BE2C (cell line): ENCODE results near the gene NFU1. TPM values are rescaled to one million over a fixed set of nuclear protein-coding genes. Genes with fewer than 3 reads are reported as not detected.

Experiments
- DNase-seq: peaks from one replicate; pipeline ENCODE4 v3.0.0-alpha.2; 2020
- H3K27me3 ChIP-seq: fragments of 250-450 bp; sonication (Bioruptor Pico); 2 replicates; pipeline ENCODE4 v1.5.1; 2020; ENCODE audit warnings: mild to moderate bottlenecking
- H3K36me3 ChIP-seq: fragments of 250-450 bp; sonication (Bioruptor Pico); 2 replicates; pipeline ENCODE4 v1.5.1; 2020; ENCODE audit warnings: mild to moderate bottlenecking
- H3K4me1 ChIP-seq: fragments of 250-450 bp; sonication (Bioruptor Pico); 2 replicates; pipeline ENCODE4 v1.5.1; 2020
- H3K4me3 ChIP-seq: 2 replicates; pipeline ENCODE4 v1.5.1; 2011; ENCODE audit warnings: low read depth, low read length
- H3K9me3 ChIP-seq: fragments of 250-450 bp; sonication (Bioruptor Pico); 2 replicates; pipeline ENCODE4 v1.5.1; 2020
- CTCF ChIP-seq: IDR thresholded peaks from 2 replicates; pipeline ENCODE4 v1.5.1; 2012; ENCODE audit warnings: mild to moderate bottlenecking, low read depth, low read length
- polyA plus RNA-seq: library from polyadenylated mRNA; unstranded; fragments of >200 nt; gene quantifications from one replicate; pipeline ENCODE4 v1.2.1, GENCODE V29; 2012; ENCODE audit warnings: low read depth, missing spikeins; ENCODE audit not compliant: insufficient read length, insufficient read depth

Gene NFU1
- 11.0 TPM for polyA plus RNA-seq

DNA sequence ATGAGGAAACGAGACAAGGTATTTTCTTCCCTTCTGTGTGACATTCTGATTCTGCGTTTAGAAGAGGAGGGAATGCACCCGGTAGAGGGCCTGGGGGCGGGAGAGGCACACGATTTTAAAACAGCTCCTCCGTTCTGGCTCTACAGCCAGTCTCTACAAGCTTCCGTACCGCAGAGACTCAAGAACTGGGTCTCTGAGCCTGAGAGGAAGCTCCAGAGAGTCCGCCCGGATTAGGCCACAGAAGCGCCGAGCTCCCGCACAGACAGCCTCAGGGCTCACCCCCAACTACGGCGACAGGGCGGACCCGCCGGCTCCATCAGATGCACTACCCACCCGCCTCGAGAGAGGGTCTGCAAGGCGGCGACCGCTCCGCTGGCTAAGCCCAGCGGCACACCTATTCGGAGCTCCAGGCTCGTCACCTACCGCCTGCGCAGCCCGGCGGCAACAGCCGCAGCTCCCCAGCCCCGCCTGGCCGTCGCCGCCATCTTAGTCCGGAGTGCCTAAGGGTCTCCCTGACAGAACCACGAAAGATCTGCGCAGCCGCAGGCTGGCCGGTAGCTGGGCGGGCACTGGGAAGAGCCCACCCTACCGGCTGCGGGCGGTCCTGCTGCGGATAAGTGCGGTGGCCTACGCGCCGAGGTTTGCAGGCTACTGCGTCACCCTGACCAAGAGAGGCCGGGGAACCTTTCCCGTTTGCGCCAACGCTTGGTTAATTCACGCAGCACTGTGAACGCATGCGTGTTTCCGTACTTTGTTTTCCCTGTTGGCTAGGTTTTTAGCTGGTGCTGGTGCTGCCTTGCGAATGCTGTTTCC is at the start of gene NFU1:
Gene NFU1, minus strand, starts transcription at position 498 of the 813 bp plus-strand sequence. Its CDS starts 13 bp downstream, at position 485.
- no peaks in the 10 kb centered on the region for H3K27me3 ChIP-seq
- TF ChIP-seq CTCF: peak; percentile 49
- DNase-seq: peak; percentile 89
- no peaks in the 10 kb centered on the region for H3K36me3 ChIP-seq
- H3K4me3 ChIP-seq: peak within 1 kb of the TSS; percentile 74
- H3K4me1 ChIP-seq: no peaks in the 10 kb centered on the region; the same call in 1 of the 2 replicates
- H3K9me3 ChIP-seq: no peaks in the 10 kb centered on the region

DNA sequence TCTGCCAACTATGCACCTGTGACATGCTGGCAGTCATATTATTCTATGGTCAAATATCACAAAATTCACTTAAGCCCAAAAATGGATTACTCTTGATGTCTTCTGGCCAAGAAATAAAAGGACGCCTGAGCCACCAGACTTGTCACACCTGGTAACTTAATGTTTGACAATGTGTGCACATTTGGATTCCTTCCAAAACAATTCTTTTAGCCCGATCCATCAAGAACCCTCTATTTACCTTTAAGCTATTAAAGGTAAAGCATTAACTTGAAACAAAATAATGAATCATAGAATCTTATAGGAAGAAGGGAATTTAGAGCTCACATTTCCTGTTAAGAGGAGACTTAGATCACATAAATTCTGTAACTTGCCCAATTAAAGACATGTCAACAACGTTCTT is 46.5 kb upstream of the NFU1 start:
- Histone ChIP-seq H3K4me1 (no peaks in the 10 kb centered on the region), H3K36me3 (no peaks in the 10 kb centered on the region), H3K9me3 (no peaks in the 10 kb centered on the region), H3K4me3 (no peak overlapping the region), H3K27me3 (no peaks in the 10 kb centered on the region)
- no peak for TF ChIP-seq CTCF
- DNase-seq: no peak

- H3K4me3 ChIP-seq: no peak overlapping the region
- TF ChIP-seq CTCF: no peak
- no peak for DNase-seq
- no peaks in the 10 kb centered on the region for H3K27me3 ChIP-seq
- H3K4me1 ChIP-seq: no peaks in the 10 kb centered on the region
- H3K36me3 ChIP-seq: no peaks in the 10 kb centered on the region
- H3K9me3 ChIP-seq: no peaks in the 10 kb centered on the region
Measured at GRCh38 chr2:69483024-69483423, 45.8 kb upstream of the NFU1 start.

- TF ChIP-seq CTCF: no peak
- no peak for DNase-seq
- Histone ChIP-seq H3K27me3 (no peaks in the 10 kb centered on the region), H3K4me1 (no peaks in the 10 kb centered on the region), H3K36me3 (no peaks in the 10 kb centered on the region), H3K9me3 (no peaks in the 10 kb centered on the region), H3K4me3 (no peak overlapping the region)
Measured at GRCh38 chr2:69482471-69482870, 45.2 kb upstream of the NFU1 start.

DNA sequence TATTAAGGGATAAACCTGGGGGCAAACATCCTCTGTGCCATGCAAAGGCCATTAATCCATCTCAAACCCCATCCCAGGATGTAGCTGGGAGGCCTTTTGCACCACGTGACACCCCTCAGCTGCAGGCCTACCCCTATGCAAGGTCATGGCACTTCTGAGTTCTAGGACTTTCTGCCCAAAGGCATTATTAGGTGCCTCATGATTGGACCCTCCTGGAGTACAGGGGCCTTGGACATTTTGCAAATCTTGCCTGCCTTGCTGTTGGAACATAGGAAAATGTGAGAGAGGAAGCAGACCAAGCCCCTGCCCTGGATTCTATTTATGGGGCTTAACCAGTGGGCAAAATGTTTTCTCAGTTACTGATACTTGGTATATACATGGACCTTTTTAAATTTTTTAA is 44.2 kb upstream of the NFU1 start:
- no peak for TF ChIP-seq CTCF
- Histone ChIP-seq H3K4me1 (no peaks in the 10 kb centered on the region), H3K36me3 (no peaks in the 10 kb centered on the region), H3K27me3 (no peaks in the 10 kb centered on the region), H3K4me3 (no peak overlapping the region), H3K9me3 (no peaks in the 10 kb centered on the region)
- DNase-seq: no peak

- H3K9me3 ChIP-seq: no peaks in the 10 kb centered on the region
- no peaks in the 10 kb centered on the region for H3K27me3 ChIP-seq
- H3K4me1 ChIP-seq: no peaks in the 10 kb centered on the region
- no peak for TF ChIP-seq CTCF
- no peak overlapping the region for H3K4me3 ChIP-seq
- H3K36me3 ChIP-seq: no peaks in the 10 kb centered on the region
- DNase-seq: no peak
Measured at GRCh38 chr2:69477627-69478026, 40.4 kb upstream of the NFU1 start.
